GM18511 (cell line): Measurements from ENCODE around the gene PCP4.

Experiments
- ATAC-seq: cut with Tn5 transposase; IDR thresholded peaks from one replicate; pipeline ENCODE4 v1.9.1; 2021; ENCODE audit warnings: mild to moderate bottlenecking, moderate library complexity; ENCODE audit not compliant: unreplicated experiment

PCP4 gene

GRCh38 chr21:39969691-39970364 is 102.6 kb downstream of the PCP4 start:
- no peak for ATAC-seq

- no peak for ATAC-seq
These were observed 104.7 kb downstream of the PCP4 start for GRCh38 chr21:39971956-39972355.

- ATAC-seq = no peak
These were observed 105.2 kb downstream of the PCP4 start for GRCh38 chr21:39972471-39972870.

- ATAC-seq = no peak
These were observed 105.9 kb downstream of the PCP4 start for GRCh38 chr21:39972976-39973770.

- no peak for ATAC-seq
These were observed 109.6 kb downstream of the PCP4 start for GRCh38 chr21:39976800-39977199.
